Measurements from ENCODE around the gene PRSS27.

DNA sequence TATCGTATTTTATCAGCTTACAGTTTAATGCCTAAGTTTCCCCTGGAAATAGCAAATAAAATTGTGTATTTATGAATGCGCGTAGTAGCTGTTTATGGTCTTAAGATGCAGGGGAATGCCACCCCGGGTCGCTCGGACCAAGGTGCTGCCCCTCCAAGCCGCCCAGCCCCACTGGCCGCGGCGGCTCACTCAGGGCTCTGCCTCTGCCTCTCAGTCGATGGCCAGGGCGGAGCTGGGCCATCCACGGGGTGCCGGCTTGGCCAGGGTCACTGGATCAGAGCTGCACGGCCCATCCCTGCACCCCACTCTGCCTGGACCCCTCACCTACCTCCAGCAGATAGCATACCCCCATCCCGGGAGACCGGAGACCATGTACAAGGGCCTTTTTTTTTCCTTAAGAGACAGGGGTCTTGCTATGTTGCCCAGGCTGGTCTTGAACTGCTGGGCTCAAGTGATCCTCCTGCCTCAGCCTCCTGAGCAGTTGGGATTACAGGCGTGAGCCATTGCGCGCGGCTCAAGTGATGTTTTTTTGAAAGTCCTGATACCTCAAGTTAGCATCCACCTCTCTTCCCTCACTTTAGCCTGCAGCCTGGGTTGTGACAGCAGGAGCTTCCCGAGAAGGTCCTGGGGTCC is 11.0 kb downstream of the PRSS27 start:
- TF ChIP-seq, protein P1, sequence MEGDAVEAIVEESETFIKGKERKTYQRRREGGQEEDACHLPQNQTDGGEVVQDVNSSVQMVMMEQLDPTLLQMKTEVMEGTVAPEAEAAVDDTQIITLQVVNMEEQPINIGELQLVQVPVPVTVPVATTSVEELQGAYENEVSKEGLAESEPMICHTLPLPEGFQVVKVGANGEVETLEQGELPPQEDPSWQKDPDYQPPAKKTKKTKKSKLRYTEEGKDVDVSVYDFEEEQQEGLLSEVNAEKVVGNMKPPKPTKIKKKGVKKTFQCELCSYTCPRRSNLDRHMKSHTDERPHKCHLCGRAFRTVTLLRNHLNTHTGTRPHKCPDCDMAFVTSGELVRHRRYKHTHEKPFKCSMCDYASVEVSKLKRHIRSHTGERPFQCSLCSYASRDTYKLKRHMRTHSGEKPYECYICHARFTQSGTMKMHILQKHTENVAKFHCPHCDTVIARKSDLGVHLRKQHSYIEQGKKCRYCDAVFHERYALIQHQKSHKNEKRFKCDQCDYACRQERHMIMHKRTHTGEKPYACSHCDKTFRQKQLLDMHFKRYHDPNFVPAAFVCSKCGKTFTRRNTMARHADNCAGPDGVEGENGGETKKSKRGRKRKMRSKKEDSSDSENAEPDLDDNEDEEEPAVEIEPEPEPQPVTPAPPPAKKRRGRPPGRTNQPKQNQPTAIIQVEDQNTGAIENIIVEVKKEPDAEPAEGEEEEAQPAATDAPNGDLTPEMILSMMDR (conservative IDR thresholded peaks at IDR 0.05), result no peak
- no peak for TF ChIP-seq EZH2 (IDR thresholded peaks at IDR 0.05; ENCODE audit: low read depth)

All from PC-9 (cell line).